CD4-positive, alpha-beta T cell treated with Interleukin-6 at 100 ng/mL for 8 hours (primary cell): ENCODE results near the gene ACTA2.

Source experiments
- DNase-seq: peaks from one replicate; pipeline ENCODE4 v3.0.0-alpha.2; 2020; ENCODE audit warnings: mixed read lengths, low spot score

Gene ACTA2

GRCh38 chr10:88980800-88981199 lies 28.2 kb upstream of the ACTA2 start:
- no peak for DNase-seq

- no peak for DNase-seq
Measured at GRCh38 chr10:88980247-88980646, 27.7 kb upstream of the ACTA2 start.

GRCh38 chr10:88979603-88980002 lies 27.0 kb upstream of the ACTA2 start:
- no peak for DNase-seq

- no peak for DNase-seq
Measured at GRCh38 chr10:88979153-88979562, 26.6 kb upstream of the ACTA2 start.

DNA sequence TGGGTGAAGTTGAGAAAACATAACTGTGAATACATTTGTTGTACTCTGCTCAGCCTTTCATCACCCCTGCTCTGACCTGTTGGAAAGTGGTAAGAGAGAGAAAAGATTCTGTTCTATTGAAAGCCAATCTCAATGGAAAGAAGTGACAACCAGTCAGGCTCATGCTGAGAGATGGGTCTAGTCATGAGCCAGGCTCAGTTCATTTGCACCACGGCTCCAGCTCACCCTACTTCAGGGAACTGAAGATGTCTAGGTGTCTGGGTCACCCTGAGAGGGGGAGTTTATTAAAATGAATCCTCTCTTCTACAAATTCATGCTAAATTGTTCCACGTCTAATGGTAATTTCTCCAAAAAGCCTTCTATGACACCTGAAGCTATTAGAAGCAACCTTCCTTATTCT lies 25.9 kb upstream of the ACTA2 start:
- DNase-seq = no peak

GRCh38 chr10:88975377-88975720 lies 22.8 kb upstream of the ACTA2 start:
- DNase-seq = no peak

GRCh38 chr10:88974446-88975376 lies 22.1 kb upstream of the ACTA2 start:
- DNase-seq = peak; percentile 6

- DNase-seq = no peak
Measured at GRCh38 chr10:88974012-88974411, 21.4 kb upstream of the ACTA2 start.

DNA sequence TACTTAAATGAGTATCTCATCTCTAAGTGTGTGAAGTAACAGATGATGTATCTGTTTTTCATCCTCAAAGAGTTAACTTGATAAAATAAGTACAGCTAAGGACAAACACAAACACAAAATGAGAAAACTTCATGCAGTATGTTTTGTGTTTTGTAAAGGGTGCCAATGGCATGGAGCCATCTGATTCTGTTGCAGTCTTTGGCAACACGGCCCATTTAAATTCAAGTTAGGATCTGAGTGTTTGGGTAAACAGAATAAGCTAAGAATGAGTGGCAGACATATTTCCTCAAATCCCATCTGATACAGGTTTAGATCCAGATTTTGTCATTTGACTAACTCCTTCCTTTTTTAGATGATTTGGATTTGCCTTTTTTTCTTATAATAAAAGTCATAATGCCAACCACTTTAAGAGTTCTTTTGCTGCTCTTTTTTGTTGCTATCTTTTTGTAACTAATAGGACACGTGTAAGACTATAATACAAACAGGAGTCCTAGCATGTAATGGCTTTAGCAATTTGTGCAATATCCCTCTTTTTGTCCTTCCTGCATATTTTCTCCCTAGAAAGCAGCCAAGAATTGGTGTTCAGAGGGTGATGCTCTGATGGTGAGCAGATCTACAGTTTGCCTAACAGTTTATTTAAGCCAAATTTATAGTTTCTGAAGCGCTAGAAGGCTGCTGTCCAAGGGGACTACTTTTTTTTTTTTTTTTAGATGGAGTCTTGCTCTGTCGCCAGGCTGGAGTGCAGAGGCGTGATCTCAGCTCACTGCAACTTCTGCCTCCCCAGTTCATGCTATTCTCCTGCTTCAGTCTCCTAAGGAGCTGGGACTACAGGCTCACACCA lies 18.9 kb upstream of the ACTA2 start:
- no peak for DNase-seq

DNA sequence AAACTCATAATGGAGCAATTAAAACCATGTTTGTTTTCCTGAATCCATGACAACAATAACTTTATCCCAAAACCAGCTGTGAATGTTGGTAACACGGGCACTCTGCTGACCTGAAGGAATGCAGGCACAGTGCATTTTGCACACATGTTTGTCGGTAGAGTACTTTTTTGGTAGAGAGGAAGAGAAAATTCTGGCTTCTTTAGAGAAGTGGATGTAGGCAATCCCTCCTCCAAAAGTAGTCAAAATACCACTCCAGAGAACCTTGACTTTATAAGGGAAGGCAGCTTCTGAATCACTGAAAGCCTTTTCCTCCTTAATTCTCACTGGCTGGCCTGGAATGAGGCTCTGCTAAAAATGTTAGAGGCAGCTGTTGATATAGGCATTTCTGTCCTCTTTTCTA lies 15.8 kb upstream of the ACTA2 start:
- no peak for DNase-seq

- DNase-seq = no peak
Measured at GRCh38 chr10:88966797-88967196, 14.2 kb upstream of the ACTA2 start.

DNA sequence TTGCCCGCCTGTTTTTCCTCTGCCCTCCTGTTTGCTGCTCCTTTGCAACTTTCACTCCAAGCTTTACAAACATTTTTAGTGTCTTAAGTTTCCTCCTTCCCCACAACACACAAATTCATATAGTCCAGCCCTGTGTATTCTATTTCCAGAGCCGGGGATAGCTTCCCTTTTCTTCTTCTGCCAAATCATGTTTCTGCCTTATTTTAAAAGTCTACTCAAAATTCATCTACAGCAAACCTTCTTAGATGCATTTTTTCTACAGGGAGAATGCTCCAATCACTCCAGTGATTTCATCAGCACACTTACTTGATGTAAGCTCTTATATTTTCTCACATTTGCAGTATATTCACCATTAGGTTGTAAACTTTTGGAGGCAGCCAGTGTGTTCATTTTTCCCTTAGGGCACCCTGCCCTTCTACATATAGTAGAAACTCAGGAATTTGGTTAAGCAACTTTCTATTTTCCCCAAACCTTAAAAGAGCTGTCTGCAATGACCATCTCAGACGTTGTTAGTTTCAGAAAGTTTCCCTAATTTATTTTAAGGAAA lies 12.4 kb upstream of the ACTA2 start:
- DNase-seq = no peak

DNA sequence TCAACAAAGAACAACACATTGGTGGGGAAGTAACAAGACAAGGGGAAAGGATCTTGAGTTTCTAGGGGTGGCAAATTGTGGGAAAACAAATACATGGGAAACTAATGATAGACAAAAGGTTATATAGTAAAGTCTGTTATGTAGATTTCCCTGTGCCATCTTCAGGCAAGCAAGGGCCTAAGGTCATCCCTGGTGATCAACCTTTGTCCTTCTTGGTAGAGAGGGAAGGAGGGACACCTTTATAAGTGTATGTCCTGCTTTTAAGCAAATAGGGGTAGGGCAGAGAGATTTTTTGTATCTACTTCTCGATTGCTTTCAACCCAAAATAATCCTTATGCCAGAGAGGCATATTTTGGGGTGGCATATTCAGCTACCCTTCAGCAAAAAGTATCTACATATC lies 11.8 kb upstream of the ACTA2 start:
- no peak for DNase-seq

- no peak for DNase-seq
Measured at GRCh38 chr10:88963318-88963717, 10.7 kb upstream of the ACTA2 start.

- peak; percentile 40 for DNase-seq
Measured at GRCh38 chr10:88962336-88962735, 9.8 kb upstream of the ACTA2 start.

DNA sequence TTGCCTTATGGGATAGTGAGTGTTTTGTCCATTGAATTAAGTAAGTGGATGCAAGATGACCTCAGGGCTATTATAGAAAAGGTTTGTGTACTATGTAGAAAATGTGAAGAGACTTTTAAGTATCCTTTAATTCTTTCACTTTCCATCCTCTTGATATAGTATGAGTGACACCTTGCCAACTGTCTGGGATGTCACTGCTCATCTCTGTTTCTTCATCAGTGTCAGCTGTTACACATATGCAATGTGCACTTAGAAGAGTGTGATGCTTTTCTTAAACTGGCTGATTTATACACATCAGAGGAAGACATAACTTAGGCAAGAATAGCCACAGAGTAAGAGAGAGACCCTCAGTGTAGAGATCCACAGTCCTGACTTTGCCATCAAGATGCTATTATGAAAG lies 8.7 kb upstream of the ACTA2 start:
- no peak for DNase-seq

- DNase-seq = no peak
Measured at GRCh38 chr10:88960802-88961201, 8.2 kb upstream of the ACTA2 start.

DNA sequence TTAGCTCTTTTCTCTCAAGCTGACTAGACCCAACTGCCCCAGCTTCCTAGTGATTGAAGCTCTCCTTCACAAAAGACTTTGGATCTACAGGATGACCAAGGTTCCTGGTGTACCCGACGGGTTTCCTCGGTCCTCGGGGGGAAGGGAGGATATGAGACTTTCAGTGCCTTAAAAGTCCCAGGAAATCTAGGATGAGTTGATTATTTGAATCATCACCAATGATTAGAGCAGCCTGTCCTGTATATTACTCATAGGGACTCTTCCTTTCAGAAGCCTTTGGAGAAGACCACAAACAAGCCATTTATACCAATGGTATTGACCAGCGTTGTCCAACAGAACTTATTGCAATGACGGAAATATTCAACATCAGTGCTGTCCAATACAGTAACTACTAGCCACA lies 6.1 kb upstream of the ACTA2 start:
- DNase-seq = no peak

GRCh38 chr10:88957381-88957780 lies 4.8 kb upstream of the ACTA2 start:
- DNase-seq = no peak

DNA sequence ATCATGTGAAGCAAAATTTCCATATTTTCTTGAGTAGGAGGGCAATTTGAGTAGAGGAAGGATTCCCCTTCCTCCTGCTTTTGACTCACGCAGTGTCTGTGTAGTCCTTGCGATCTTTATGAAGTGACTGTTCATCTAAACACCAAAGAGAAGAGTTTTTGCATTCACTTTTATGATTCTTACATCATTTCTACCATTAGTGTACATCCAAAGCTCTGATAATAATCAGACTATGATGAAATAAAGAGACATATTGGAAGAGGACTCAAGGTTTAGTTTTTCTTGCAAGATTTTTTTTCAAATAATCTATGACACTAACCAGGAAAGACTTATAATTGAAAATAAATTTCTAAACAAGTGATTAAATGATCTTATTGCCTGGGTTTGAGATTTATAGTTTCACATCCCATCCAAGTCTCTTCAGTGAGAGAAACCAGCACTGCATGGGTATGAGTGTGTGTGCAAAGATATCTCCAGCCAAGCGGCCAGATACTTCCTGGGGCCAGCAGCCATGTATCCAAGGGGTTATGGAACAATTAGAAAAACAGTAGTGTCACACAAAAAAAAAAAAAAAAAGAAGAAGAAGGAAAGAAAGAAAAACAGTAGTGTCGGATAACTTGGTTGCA lies 2.0 kb upstream of the ACTA2 start:
- DNase-seq = no peak

DNA sequence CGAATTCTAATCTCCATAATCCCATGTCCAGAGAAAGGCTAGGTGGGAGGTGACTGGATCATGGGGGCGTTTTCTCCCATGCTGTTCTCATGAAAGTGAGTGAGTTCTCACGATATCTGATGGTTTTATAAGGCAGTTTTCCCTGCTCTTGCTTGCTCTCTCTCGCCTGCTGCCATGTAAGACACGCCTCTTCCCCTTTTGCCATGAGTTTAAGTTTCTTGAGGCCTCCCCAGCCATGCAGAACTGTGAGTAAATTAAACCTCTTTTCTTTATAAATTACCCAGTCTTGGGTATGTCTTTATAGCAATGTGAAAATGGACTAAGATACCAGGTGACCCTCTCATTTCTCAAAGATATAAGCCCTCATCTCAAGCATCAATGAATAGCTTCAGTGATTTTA lies 1.1 kb upstream of the ACTA2 start:
- no peak for DNase-seq
